GM12872 (cell line): Measurements from ENCODE around the gene RASAL2.

Experiments used
- CTCF ChIP-seq: IDR thresholded peaks from 3 replicates; pipeline ENCODE4 v1.5.1; 2011; ENCODE audit warnings: low read depth, mild to moderate bottlenecking, low read length, moderate library complexity; ENCODE audit not compliant: insufficient read depth

RASAL2 gene

GRCh38 chr1:178518894-178519293 lies 425.0 kb downstream of the RASAL2 start:
- no peak for TF ChIP-seq CTCF

- TF ChIP-seq CTCF: no peak
These were observed 426.9 kb downstream of the RASAL2 start for GRCh38 chr1:178520803-178521202.

- no peak for TF ChIP-seq CTCF
These were observed 427.3 kb downstream of the RASAL2 start for GRCh38 chr1:178521241-178521640.

GRCh38 chr1:178527117-178527516 lies 433.2 kb downstream of the RASAL2 start:
- no peak for TF ChIP-seq CTCF

GRCh38 chr1:178528228-178528952 lies 434.5 kb downstream of the RASAL2 start:
- no peak for TF ChIP-seq CTCF

GRCh38 chr1:178528953-178529335 lies 435.0 kb downstream of the RASAL2 start:
- TF ChIP-seq CTCF: no peak

- TF ChIP-seq CTCF: no peak
These were observed 435.6 kb downstream of the RASAL2 start for GRCh38 chr1:178529364-178530036.
